Liver (tissue), 9 donors: ENCODE measurements around the gene BRME1. TPM values are rescaled to one million over a fixed set of nuclear protein-coding genes. Genes with fewer than 3 reads are reported as not detected.

Experiments
- DNase-seq: peaks from one replicate; pipeline ENCODE4 v3.0.0-alpha.2; 2017; ENCODE audit warnings: low spot score
- H3K27ac ChIP-seq, 2 donors: one replicate each; pipeline ENCODE4 v1.7.0; 2013; ENCODE audit warnings: inconsistent platforms in 2 of 2, low read length in 2 of 2, control low read depth in 1 of 2, low read depth in 1 of 2, mild to moderate bottlenecking in 1 of 2
- H3K27me3 ChIP-seq, 4 donors: one replicate each; pipeline versions ENCODE4 v1.6.1 to v1.7.0; 2013; ENCODE audit warnings: low read length in 3 of 4, inconsistent platforms in 1 of 4, mild to moderate bottlenecking in 1 of 4, moderate library complexity in 1 of 4; ENCODE audit not compliant: control insufficient read depth in 4 of 4, insufficient read depth in 4 of 4
- H3K36me3 ChIP-seq, 4 donors: one replicate each; pipeline versions ENCODE4 v1.6.1 to v1.7.0; 2013; ENCODE audit warnings: low read length in 3 of 4, mild to moderate bottlenecking in 3 of 4, low read depth in 1 of 4, moderate library complexity in 1 of 4; ENCODE audit not compliant: control insufficient read depth in 4 of 4, insufficient read depth in 3 of 4
- H3K4me1 ChIP-seq, 4 donors: one replicate each; pipeline versions ENCODE4 v1.6.1 to v1.7.0; 2013; ENCODE audit warnings: low read length in 3 of 4, mild to moderate bottlenecking in 3 of 4, moderate library complexity in 1 of 4; ENCODE audit not compliant: control insufficient read depth in 4 of 4, insufficient read depth in 4 of 4
- H3K4me3 ChIP-seq, 3 donors: one replicate each; pipeline versions ENCODE4 v1.6.1 to v1.7.0; 2013; ENCODE audit warnings: low read length in 3 of 3, control low read depth in 1 of 3, low read depth in 1 of 3, mild to moderate bottlenecking in 1 of 3
- H3K9ac ChIP-seq, 2 donors: one replicate each; pipeline ENCODE4 v1.7.0; 2013; ENCODE audit warnings: low read length in 2 of 2, mild to moderate bottlenecking in 2 of 2, moderate library complexity in 2 of 2, control low read depth in 1 of 2, low read depth in 1 of 2
- H3K9me3 ChIP-seq, 4 donors: one replicate each; pipeline versions ENCODE4 v1.6.1 to v1.7.0; 2013; ENCODE audit warnings: low read length in 3 of 4; ENCODE audit not compliant: control insufficient read depth in 4 of 4
- EGR1 ChIP-seq, 2 donors: IDR thresholded peaks; 2 replicates each; pipeline ENCODE4 v1.6.1; 2016 to 2018; ENCODE audit warnings: antibody characterized with exemption in 2 of 2, low read depth in 2 of 2
- FOXA1 ChIP-seq: IDR thresholded peaks from 2 replicates; pipeline ENCODE4 v1.6.1; 2016; ENCODE audit warnings: antibody characterized with exemption
- FOXA2 ChIP-seq: IDR thresholded peaks from 2 replicates; pipeline ENCODE4 v1.6.1; 2016; ENCODE audit warnings: antibody characterized with exemption
- GABPA ChIP-seq, 2 donors: IDR thresholded peaks in 1 of 2; conservative IDR thresholded peaks in 1 of 2; 2 replicates each; pipeline ENCODE4 v1.6.1; 2016; ENCODE audit warnings: antibody characterized with exemption in 2 of 2, mild to moderate bottlenecking in 1 of 2, moderate library complexity in 1 of 2
- HNF4A ChIP-seq, 2 donors: conservative IDR thresholded peaks; 2 replicates each; pipeline ENCODE4 v1.6.1; 2016; ENCODE audit warnings: antibody characterized with exemption in 2 of 2, mild to moderate bottlenecking in 2 of 2
- JUND ChIP-seq, 2 donors: IDR thresholded peaks; 2 replicates each; pipeline ENCODE4 v1.6.1; 2016; ENCODE audit warnings: antibody characterized with exemption in 2 of 2
- NR2F2 ChIP-seq: IDR thresholded peaks from 2 replicates; pipeline ENCODE4 v1.6.1; 2016; ENCODE audit warnings: antibody characterized with exemption
- RAD21 ChIP-seq, 2 donors: IDR thresholded peaks; 2 replicates each; pipeline ENCODE4 v1.6.1; 2016; ENCODE audit warnings: antibody characterized with exemption in 2 of 2, mild to moderate bottlenecking in 2 of 2
- RXRA ChIP-seq, 2 donors: IDR thresholded peaks; 2 replicates each; pipeline ENCODE4 v1.6.1; 2017 to 2018; ENCODE audit warnings: antibody characterized with exemption in 2 of 2, mild to moderate bottlenecking in 1 of 2
- SP1 ChIP-seq: IDR thresholded peaks from 2 replicates; pipeline ENCODE4 v1.6.1; 2018; ENCODE audit warnings: antibody characterized with exemption, mild to moderate bottlenecking
- TAF1 ChIP-seq: conservative IDR thresholded peaks from 2 replicates; pipeline ENCODE4 v1.6.1; 2016; ENCODE audit warnings: antibody characterized with exemption, mild to moderate bottlenecking
- ZBTB33 ChIP-seq: IDR thresholded peaks from 2 replicates; pipeline ENCODE4 v1.6.1; 2016; ENCODE audit warnings: antibody characterized with exemption
- WGBS: extraction: QIAGEN DNeasy Blood & Tissue Kit; methylation state at CpG from one replicate; pipeline ENCODE4 v1.1.7; 2013; 5-methylcytosine and 5-hydroxymethylcytosine counted together
- polyA plus RNA-seq, 2 donors: library from polyadenylated mRNA; stranded (reverse) in 1 of 2; unstranded in 1 of 2; fragments of 200-250 nt in 1 of 2; fragments of >200 nt in 1 of 2; fragmentation: Nextera tagmentation in 1 of 2; extraction: Ambion mirVana in 1 of 2; gene quantifications; one replicate each; pipeline versions ENCODE4 v1.2.1 to v1.2.3, GENCODE V29; 2013 to 2015
- total RNA-seq, 2 donors: library from RNA; depleted of rRNA; stranded (reverse); fragments of >200 nt; gene quantifications; one replicate each; pipeline ENCODE4 v1.2.3, GENCODE V29; 2014
- TF ChIP-seq, protein P1 (sequence below): IDR thresholded peaks from 2 replicates; pipeline ENCODE4 v1.6.1; 2016; ENCODE audit warnings: antibody characterized with exemption
- TF ChIP-seq, protein P2 (sequence below): fragments of 150-350 bp; IDR thresholded peaks from 2 replicates; pipeline ENCODE4 v1.5.1; 2017; ENCODE audit warnings: improper control_type of control experiment, low read depth, low read length; ENCODE audit not compliant: missing input control
- donor health status: healthy.
- donor health status: healthy.
- donor health status: healthy.
- donor health status: healthy.
- donor health status: healthy.

BRME1 gene
- total and polyA plus RNA-seq, 4 donors = 0.42 to 5.3 (median 0.48) TPM

DNA sequence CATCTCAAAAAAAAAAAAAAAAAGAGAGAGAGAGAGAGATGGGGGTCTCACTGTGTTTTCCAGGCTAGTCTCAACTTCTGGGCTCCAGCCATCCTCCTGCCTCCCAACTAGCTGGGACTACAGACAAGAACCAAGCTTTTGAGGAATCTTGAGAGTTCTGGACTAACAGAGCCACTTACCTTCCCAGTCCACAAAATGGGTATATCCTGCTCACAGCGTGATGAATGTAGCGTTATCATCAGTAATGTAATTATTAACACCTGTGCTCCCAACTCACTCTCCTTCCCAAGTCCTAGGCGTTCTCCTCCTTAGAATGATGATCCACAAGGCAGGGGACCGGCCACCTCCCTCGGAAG lies 33.6 kb downstream of the BRME1 start:
- no peak for DNase-seq
- H3K9ac ChIP-seq = no peak overlapping the region
- peaks cover 0 to 3% (median 0%) of the 10 kb centered on the region in 4 donors for H3K27me3 ChIP-seq
- H3K9me3 ChIP-seq = no peaks in the 10 kb centered on the region
- TF ChIP-seq SP1 (no peak), HNF4A (conservative IDR thresholded peaks at IDR 0.05) (no peak), FOXA1 (no peak), RAD21 (IDR thresholded peaks at IDR 0.05) (no peak), ZBTB33 (no peak), TAF1 (no peak), FOXA2 (no peak), RXRA (IDR thresholded peaks at IDR 0.05) (no peak), EGR1 (IDR thresholded peaks at IDR 0.05; ENCODE audit: low read depth in 2 of 2) (no peak), JUND (IDR thresholded peaks at IDR 0.05) (no peak)
- TF ChIP-seq, protein P1, sequence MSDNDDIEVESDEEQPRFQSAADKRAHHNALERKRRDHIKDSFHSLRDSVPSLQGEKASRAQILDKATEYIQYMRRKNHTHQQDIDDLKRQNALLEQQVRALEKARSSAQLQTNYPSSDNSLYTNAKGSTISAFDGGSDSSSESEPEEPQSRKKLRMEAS = no peak
- TF ChIP-seq, protein P2, sequence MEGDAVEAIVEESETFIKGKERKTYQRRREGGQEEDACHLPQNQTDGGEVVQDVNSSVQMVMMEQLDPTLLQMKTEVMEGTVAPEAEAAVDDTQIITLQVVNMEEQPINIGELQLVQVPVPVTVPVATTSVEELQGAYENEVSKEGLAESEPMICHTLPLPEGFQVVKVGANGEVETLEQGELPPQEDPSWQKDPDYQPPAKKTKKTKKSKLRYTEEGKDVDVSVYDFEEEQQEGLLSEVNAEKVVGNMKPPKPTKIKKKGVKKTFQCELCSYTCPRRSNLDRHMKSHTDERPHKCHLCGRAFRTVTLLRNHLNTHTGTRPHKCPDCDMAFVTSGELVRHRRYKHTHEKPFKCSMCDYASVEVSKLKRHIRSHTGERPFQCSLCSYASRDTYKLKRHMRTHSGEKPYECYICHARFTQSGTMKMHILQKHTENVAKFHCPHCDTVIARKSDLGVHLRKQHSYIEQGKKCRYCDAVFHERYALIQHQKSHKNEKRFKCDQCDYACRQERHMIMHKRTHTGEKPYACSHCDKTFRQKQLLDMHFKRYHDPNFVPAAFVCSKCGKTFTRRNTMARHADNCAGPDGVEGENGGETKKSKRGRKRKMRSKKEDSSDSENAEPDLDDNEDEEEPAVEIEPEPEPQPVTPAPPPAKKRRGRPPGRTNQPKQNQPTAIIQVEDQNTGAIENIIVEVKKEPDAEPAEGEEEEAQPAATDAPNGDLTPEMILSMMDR = no peak
- H3K4me1 ChIP-seq = no peaks in the 10 kb centered on the region
- no peak overlapping the region for H3K27ac ChIP-seq
- 38% methylated on average over 5 of the region's 5 CpGs for WGBS
- H3K4me3 ChIP-seq = no peak overlapping the region
- no peaks in the 10 kb centered on the region for H3K36me3 ChIP-seq

GRCh38 chr19:13870873-13871272 lies 35.0 kb downstream of the BRME1 start:
- Histone ChIP-seq H3K9me3 (no peaks in the 10 kb centered on the region), H3K36me3 (peaks cover 0 to under 1% (median 0%) of the 10 kb centered on the region in 4 donors), H3K9ac (no peak overlapping the region), H3K4me1 (peaks cover 2 to 5% (median 2%) of the 10 kb centered on the region in 4 donors), H3K27me3 (peaks cover 0 to 3% (median 0%) of the 10 kb centered on the region in 4 donors), H3K4me3 (no peak overlapping the region), H3K27ac (no peak overlapping the region)
- TF ChIP-seq FOXA1 = no peak
- TF ChIP-seq GABPA (IDR thresholded peaks at IDR 0.05 in 1 of 2, conservative IDR thresholded peaks at IDR 0.05 in 1 of 2) = no peak
- TF ChIP-seq HNF4A (conservative IDR thresholded peaks at IDR 0.05) = no peak
- no peak for TF ChIP-seq ZBTB33
- no peak for TF ChIP-seq NR2F2
- TF ChIP-seq JUND (IDR thresholded peaks at IDR 0.05) = no peak
- TF ChIP-seq EGR1 (IDR thresholded peaks at IDR 0.05; ENCODE audit: low read depth in 2 of 2) = no peak
- DNase-seq = no peak
- WGBS = 89% methylated on average over 4 of the region's 4 CpGs
